Medulla oblongata (tissue), 1 donor: Measurements from ENCODE around the gene NELFB.
A peak's percentile ranks its signal among the peaks of the same experiment; 100 is the strongest.

Experiments used
- DNase-seq: peaks from one replicate; pipeline ENCODE4 v3.0.0-alpha.2; 2015; ENCODE audit errors: extremely low spot score

The NELFB gene

DNA sequence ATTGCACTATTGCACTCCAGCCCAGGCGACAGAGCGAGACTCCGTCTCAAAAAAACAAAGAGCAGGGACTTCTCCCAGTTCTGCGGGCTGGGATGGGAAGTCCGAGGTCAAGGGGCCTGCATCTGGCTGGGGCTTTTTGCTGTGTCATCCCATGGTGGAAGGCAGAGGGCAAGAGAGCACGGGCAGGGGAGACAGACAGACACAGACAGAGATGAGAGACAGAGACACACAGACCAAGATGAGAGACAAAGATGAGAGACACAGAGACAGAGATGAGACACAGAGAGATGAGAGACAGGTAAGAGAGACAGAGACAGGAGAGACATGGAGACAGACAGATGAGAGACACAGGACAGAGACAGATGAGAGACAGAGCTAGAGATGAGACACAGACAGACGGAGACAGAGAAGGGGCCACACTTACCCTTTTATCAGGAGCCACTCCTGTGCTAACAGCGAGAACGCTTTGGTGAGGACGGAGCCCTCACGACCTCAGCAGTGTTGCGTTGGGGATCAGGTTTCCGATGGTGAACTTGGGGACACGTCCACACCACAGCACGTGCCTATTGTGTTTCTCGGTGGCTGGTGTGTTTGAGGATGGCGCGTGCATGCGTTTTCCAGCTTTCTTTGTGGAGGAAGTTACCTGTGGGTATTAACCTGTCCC, 13.5 kb downstream of the NELFB start:
- no peak for DNase-seq

DNA sequence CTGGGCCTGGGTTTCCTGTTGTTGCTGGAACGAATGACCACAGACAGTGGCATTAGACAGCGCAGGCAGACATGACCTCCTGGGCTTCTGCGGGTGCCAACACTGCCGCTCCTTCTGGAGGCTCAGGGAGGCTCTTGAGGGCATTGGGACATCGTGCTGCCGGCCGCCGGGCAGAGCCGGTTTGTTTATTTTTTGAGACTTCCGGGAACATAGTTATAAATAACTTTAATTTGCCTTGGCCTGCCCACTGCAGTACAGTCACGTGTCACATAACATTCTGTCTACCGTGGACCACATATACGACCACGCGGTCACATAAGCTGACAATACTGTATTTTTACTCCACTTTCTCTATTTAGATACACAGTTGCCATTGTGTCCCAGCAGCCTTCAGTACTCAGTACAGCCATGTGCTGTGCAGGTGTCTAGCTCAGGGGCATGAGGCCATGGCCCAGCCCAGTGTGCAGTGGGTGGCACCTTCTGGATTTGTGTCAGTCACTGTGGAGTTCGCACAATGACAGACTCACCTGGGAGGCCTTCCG, 14.2 kb downstream of the NELFB start:
- DNase-seq, result no peak

DNA sequence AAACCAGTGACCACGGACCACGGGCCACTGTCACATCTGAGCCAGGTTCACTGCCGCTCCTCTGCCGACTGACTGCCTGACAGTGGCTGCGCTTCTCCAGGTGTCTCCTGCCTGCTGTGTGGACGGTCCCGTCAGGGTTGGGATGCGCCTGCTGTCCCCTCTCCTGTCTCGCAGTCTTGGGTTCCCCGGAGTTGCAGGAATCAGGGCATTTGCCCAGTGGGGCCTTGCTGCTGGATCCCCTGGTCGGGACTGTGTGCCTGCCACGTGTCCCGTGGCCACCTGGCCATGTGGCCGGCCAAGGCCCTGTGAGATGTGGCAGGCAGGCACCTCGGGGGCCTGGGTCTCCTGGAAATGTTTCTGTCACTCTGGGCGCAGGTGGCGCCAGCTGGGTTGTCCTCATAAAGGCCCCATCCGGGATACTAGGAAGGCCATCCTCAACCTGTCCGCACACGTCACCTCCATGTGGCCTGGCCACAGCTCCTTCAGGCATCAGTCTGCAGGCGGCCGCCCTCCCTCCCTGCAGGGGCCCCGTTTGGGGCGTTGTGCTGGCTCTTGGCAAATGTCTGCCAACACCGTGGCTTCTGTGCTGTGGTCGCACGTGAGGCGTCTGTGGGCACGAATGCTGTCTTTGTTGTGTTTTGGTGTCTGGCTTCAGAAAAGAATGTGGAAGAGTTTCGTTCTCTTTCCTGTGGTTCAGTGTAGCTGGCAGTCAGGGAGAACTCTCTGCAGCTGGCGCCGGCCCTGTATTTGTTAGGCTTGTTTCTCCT, 16.0 kb downstream of the NELFB start:
- no peak for DNase-seq

DNA sequence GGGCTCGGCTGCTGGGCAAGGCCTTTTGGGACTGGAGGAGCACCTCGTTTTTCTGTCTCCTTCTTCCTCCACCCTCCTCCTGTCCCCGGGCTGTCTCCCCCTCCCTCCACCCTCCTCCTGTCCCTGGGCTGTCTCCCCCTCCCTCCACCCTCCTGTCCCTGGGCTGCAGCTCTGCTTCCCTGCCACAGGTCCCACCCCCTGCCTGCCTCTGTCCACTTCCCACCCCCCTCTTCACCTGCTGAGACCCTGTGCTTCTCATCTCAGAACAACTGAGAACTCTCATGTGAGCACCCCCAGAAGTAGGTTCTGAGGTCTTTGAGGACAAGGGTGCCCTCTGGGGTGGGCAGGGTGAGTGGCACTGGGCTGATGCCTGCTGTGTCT, 16.6 kb downstream of the NELFB start:
- no peak for DNase-seq

DNA sequence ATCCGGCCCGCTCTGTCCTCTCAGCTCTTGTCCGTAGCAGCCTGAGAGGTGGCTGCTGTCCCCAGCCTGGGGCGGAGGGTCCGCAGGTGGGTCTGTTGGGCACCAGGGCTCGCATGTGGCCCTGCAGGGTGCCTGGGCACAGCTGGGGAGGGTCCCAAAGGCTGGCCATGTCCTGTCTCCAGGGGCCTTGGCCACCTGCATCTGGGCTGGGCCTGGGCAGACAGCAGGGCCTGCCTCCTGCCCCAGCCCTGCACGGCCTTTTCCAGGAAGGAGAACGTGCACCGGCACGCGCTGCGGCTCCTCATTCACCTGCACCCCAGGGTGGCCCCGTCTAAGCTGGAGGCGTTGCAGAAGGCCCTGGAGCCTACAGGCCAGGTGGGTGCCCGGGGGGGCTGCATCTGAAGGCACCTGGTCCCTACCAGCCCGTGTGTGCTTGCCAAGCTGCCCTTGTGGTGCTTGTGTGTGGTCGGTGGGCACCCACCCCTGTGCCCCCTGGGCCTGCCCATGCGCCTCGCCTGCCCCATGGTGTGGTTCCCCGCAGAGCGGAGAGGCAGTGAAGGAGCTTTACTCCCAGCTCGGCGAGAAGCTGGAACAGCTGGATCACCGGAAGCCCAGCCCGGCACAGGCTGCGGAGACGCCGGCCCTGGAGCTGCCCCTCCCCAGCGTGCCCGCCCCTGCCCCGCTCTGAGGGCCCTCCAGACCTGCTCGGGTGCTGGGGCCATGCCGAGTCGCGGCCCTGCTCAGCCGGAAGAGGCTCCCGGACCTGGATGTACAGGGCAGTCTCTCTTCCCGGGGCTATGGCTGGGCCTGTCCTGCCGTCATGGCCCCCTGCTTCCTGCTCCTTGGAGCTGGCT, 17.3 kb downstream of the NELFB start:
- no peak for DNase-seq

DNA sequence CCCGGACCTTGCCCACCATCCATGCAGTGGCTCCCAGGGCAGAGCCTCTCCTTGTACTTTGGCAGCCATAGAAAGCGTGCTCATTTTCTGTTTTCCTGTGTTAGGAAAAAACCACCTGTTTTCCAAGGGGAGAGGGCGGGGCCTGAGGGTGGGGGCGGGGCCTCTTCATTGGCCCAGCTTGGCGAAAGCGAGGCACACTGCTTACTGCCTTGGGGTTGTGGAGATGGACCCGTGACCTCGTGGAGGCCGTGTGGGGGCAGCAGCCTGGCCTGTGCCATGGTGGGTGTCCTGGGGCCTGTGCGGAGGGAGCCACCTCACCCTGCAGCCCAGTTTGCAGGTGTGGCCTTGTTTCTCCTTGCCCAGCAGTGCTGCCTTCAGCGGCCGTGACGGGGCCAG, 18.0 kb downstream of the NELFB start:
- DNase-seq, result no peak

DNA sequence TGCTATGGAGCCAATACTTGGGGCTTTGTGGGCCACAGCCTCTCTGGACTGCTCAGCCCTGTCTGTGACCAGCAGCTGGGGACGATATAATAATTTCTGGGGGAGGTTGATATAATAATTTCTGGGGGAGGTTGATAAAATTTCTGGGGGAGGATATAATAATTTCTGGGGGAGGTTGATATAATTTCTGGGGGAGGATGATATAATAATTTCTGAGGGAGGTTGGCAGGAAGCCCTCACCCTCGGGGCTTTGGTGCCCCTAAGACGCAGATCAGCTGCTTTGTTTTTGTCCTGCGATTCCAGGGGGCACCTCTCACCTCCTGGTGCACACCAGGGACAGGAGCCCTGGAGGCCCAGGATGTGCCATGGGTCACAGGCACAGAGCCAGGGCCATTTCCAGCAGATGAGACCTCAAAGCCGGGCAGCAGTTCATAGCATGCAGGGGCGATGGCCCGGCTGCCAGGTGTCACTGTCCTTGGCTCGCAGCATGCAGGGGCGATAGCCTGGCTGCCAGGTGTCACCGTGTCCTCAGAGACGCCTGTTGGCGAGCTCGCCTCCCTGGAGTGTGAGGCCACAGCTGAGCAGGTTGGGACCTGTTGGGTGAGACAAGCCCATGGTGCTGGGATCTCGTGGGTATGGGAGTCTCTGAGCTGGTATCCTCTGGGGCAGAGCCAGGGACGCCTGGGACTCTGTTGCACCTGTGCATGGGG, 18.6 kb downstream of the NELFB start:
- DNase-seq, result no peak

DNA sequence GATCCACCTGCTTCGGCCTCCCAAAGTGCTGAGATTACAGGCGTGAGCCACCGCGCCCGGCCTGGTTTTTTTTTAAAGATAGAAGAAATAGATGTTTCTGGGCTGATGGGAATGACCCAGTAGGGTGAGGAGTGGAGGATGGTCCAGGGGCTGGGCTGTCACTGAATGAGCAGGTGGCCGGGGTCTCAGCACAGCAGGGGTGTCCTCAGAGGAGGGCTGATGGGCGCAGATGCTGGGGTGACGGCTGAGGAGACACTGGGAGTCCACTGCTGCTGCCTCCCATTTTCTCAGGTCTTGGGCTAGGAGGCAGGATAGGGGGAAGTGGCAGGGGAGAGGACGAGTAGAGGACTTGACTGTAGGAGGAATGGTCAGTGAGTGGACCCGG, 20.1 kb downstream of the NELFB start:
- no peak for DNase-seq

DNA sequence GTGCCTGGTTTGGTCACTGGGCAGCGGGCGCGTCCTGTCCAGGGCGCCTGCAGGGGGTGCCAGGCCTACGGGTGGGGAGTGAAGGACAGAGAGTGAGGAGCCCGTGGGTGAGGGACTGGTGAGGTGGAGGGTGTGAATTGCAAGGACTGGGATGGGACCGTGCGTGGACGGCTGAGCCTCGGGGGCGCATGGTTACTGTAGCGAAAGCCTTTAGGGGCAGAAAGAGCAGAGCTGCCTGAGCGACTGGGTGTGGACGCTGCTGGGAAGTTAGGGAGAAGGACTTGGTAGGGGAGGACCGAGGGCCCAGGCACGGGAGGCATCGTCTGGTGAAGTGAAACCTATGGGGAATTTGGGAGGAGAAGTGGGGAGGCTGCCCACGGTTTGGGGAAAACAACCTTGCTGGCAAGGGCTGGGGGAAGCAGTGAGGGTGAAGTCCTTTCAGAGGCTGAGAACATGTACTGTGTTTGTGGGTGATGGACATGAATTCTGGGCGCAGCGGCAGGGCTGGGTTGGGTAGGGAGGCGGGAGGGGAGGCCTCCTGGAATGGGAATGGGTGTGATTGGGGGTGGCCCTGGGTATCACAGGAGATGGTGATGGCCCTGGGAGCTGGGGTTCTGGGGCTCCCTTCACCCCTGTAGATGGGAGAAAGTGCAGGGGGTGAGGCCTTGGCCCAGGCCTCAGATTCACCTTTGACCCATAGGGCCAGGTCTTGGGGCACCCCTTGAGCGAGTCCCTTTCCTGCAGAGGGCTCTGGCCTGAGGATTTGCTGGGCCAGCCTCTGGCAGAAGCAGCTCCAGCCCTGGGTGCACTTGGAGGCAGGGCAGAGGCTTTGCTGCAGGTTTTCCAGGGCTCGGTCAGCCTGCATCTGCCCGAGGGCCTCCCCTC, 20.7 kb downstream of the NELFB start:
- no peak for DNase-seq

DNA sequence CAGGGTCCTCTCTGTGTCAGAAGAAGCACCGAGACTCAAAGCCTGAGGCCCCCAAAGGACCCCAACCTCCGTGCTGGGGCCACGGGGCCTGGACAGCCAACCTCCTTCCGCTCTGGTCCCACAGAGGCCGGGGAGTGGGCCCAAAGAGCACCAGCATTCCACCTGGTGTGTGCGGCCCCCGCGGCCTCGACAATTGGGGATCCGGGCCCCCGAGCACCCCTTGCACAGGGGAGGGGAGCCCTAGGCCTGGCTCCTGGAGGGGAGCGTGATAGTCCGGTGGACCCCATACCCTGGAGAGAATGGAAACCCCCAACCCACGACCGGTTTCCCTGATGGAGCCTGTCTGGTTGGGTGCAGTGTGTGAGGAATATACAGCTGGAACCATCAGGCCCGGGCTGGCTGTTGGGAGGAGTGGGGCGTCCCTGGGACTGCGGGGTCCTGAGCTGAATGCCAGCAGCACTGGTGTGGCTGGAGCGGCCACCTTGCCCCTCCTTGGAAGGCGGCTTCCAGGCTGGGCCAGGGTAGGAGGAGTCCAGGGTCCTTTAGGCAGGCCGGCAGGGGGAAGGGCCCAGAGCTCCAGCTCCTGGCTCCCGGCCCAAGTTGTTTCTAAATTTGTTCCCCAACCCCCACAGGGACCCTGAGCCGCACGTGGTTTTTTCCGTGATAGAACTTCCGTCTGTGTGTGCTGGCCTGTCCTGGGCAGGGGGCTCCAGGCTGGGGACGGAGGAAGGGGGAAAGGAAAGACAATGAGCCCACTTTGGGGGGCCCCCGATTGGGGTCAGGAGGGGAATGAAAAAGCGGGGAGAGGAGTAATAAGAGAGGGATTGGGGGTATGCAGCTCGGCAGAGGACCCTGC, 21.6 kb downstream of the NELFB start:
- no peak for DNase-seq

DNA sequence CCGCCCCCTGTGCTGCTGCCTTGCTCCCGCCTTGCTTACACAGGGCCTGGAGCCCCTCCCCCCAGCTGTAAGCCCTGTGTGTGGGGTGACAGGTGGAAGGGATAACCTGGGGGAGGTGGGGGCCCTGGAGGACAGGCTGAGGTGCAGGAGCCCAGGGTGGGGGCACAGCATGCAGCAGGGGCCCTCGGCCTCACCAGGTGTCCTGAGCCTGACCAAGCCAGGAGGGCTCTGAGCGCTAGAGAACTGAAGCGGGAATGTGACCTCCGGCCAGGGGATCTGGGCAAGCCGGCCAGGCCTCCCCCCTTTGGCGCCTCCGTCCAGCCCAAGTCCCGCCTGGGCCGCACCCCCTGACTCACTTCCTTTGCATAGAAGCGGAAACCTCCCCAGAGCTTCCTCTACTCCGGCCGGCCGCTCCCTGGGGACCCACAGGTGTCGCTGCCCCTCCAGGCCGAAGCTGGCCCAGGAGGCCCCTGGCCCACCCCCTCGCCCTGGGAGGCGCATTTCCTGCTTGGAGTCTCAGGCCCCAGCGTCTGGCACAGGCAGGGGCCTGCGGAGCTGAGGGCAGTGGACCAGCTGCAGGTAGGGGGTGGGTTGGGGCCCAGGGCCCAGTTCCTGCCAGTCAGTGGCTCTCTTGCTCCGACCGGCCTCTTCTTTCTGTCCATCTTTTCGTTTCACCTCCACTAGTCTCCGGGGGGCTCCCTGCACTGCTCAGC, 22.4 kb downstream of the NELFB start, which contains the start of gene TOR4A:
Gene TOR4A, plus strand, starts transcription at position 398 of the 713 bp plus-strand sequence. CDS start 964 bp downstream, outside the sequence.
- peak; percentile 63 for DNase-seq

DNA sequence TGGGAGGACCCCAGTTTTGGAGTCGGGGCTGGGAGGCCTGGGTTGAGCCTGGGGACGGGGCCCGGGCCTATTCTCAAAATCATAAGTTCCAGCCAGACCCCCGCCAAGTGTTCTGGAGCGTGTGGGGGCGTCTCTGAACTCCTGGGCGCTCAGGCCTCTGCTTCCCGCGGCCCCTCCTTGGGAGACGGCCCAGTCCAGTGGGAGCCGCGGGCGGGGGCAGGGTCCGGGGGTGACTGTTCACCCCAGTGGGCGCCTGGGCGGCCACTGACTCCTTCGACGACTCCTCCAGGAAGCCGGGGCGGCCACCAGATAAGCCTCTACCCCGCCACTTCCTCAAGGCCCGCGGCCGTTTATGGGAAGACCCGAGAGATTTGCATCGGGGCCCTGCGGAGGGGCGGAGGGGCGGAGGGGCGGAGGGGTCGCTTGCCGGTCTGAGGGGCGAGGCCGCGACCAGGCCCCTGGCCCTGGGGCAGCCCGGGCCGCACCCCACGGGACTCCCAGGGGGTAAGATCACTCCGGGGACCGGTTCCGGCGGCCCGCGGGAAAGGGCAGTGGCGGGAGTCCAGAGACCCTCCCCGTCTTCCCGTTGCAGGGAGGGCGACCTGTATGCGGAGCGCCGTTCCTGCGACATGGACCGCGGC, 23.1 kb downstream of the NELFB start:
- no peak for DNase-seq

DNA sequence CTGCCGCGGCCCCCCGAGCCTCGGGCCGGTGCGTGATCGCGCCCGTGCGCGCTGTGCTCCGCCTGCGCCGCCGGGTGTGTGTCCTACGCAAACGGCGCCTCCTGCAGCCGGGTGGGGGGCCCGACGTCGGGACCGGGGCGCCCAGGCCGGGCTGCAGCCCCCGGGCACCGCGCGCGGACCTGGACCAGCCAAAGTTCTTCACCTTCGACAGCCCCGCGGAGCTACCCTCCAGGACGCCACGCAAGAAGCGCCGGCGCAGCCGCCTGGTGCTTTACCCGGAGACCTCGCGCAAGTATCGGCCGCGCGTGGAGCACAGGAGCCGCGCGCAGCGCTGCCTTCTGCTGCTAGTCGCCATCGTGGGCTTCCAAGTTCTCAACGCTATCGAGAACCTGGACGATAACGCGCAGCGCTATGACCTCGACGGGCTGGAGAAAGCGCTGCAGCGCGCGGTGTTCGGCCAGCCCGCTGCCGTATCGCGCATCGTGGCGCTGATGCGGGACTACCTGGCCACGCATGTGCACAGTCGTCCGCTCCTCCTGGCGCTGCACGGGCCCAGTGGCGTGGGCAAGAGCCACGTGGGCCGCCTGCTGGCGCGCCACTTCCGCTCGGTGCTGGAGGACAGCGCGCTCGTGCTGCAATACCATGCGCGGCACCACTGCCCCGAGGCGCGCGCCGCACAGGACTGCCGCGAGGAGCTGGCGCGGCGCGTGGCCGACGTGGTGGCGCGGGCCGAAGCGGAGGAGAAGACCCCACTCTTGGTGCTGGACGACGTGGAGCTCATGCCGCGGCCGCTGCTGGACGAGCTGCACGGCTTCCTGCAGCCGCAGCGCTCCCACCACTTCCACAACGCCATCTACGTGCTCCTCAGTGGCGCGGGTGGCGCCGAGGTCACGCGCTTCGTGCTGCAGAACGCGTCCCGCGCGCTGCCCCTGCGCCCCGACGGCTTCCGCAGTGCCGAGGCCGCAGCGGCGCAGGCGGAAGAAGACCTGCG, 23.9 kb downstream of the NELFB start:
- DNase-seq, result no peak

DNA sequence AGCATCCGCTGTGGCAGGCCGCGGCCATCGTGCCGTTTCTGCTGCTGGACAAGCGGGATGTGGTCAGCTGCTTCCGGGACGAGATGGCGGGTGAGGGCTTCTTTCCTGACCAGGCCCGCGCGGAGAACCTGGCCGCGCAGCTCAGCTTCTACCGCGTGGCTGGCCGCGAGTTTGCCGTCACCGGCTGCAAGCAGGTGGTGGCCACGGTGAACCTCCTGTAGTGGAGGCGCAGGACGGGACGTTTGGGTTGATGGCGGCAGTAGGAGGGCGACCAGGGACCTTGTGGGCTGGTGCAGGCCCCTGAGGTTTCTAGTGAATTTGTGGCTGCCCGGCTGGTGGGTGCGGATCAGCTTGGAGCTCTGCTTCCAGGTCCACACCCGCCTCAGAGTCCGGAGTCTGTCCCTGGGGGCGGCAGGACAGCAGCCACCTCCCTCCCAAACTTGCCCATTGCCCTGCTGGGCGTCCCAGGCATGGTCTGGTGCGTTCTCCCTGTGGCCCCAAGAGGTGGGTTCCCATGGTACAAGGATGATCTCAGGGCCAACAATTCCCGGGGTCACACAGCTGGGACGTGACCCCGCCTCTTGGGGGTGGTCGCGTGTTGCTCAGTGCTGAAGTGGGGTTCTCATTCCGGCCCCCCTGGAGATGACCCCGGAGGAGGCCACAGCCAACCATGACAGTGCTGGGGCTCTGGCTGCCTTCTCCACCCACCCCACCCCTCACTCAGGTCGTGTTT, 24.8 kb downstream of the NELFB start:
- DNase-seq, result no peak

DNA sequence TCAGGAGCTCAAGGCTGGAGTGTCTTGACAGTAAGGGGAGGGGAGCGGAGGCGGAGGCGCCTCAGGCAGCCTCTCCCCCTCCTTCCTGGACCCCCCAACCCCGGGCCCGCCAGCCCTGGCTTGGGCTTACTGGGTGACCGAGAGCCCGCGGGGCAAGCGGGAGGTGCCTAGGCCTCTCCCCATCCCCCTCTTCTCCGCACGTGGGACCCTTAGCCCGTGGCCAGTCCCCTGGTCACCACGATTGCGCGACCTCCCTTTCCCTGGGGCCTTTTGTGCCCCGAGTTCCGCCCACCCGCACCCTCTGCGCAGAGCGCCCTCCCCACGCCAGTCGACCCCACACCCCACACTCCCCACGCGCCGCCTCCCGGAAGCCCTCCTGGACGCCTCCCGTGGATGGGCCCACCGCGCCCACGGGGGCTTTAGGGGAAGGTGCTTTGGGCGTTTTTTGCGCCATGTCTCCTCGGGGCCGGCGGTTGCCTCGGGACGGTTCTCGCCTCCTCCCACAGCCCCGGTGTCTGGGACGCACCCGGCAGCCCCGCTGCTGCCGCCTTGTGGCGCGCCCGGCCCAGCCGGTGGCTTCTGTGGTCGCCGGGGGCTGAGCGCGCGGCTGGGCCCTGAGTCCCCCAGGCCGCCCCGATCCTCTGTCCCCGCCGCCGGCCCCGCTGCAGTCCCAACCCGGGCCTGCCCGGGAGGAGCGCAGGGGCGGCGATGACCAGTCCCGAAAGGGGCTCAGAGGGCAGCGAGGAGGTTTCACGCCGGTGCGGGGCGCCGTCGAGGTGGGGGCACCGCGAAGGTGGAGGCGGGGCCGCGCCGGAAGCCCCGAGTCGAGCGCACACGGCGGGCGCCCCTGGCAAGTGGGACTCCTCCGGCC, 25.6 kb downstream of the NELFB start:
- no peak for DNase-seq
